Measurements from ENCODE around the gene CA10.

The CA10 gene

GRCh38 chr17:51676691-51677487 lies 481.6 kb downstream of the CA10 start:
- no peak for DNase-seq (ENCODE audit: low read depth)

GRCh38 chr17:51674579-51675255 lies 483.8 kb downstream of the CA10 start:
- DNase-seq (ENCODE audit: low read depth) = no peak

GRCh38 chr17:51673070-51673469 lies 485.4 kb downstream of the CA10 start:
- no peak for DNase-seq (ENCODE audit: low read depth)

- DNase-seq (ENCODE audit: low read depth) = no peak
Observed at GRCh38 chr17:51672065-51672464, 486.4 kb downstream of the CA10 start.

- no peak for DNase-seq (ENCODE audit: low read depth)
Observed at GRCh38 chr17:51670899-51671298, 487.6 kb downstream of the CA10 start.

GRCh38 chr17:51668963-51669246 lies 489.6 kb downstream of the CA10 start:
- no peak for DNase-seq (ENCODE audit: low read depth)

- no peak for DNase-seq (ENCODE audit: low read depth)
Observed at GRCh38 chr17:51668155-51668962, 490.2 kb downstream of the CA10 start.

- DNase-seq (ENCODE audit: low read depth) = no peak
Observed at GRCh38 chr17:51667706-51668083, 490.8 kb downstream of the CA10 start.

- no peak for DNase-seq (ENCODE audit: low read depth)
Observed at GRCh38 chr17:51666971-51667705, 491.4 kb downstream of the CA10 start.

- DNase-seq (ENCODE audit: low read depth) = no peak
Observed at GRCh38 chr17:51662204-51663056, 496.1 kb downstream of the CA10 start.

- no peak for DNase-seq (ENCODE audit: low read depth)
Observed at GRCh38 chr17:51661403-51661802, 497.1 kb downstream of the CA10 start.

- DNase-seq (ENCODE audit: low read depth) = no peak
Observed at GRCh38 chr17:51660266-51660665, 498.2 kb downstream of the CA10 start.

- DNase-seq (ENCODE audit: low read depth) = no peak
Observed at GRCh38 chr17:51657224-51657623, 501.3 kb downstream of the CA10 start.

GRCh38 chr17:51653878-51654277 lies 504.6 kb downstream of the CA10 start:
- DNase-seq (ENCODE audit: low read depth) = no peak

- no peak for DNase-seq (ENCODE audit: low read depth)
Observed at GRCh38 chr17:51652529-51652928, 506.0 kb downstream of the CA10 start.

GRCh38 chr17:51651513-51652298 lies 506.8 kb downstream of the CA10 start:
- no peak for DNase-seq (ENCODE audit: low read depth)

- DNase-seq (ENCODE audit: low read depth) = no peak
Observed at GRCh38 chr17:51650772-51651171, 507.7 kb downstream of the CA10 start.

GRCh38 chr17:51650202-51650601 lies 508.3 kb downstream of the CA10 start:
- DNase-seq (ENCODE audit: low read depth) = no peak

- DNase-seq (ENCODE audit: low read depth) = no peak
Observed at GRCh38 chr17:51647826-51648225, 510.7 kb downstream of the CA10 start.

GRCh38 chr17:51647067-51647466 lies 511.4 kb downstream of the CA10 start:
- DNase-seq (ENCODE audit: low read depth) = no peak

- DNase-seq (ENCODE audit: low read depth) = no peak
Observed at GRCh38 chr17:51646539-51646938, 512.0 kb downstream of the CA10 start.

Measured in HS-27A (cell line).